ENCODE results near the gene ZNRD2.

The ZNRD2 gene

GRCh38 chr11:65574109-65574810 lies 4.0 kb downstream of the ZNRD2 start:
- peak; percentile 95 for DNase-seq

- no peak for DNase-seq
Measured at GRCh38 chr11:65574811-65575567, 4.7 kb downstream of the ZNRD2 start.

- peak; percentile 87 for DNase-seq
Measured at GRCh38 chr11:65575568-65576231, 5.4 kb downstream of the ZNRD2 start, which contains the start of gene EHBP1L1. TSS of gene EHBP1L1 (plus strand) at chr11:65576053. CDS start at chr11:65576303, 250 bp downstream.

- no peak for DNase-seq
Measured at GRCh38 chr11:65576232-65576866, 6.1 kb downstream of the ZNRD2 start.

- no peak for DNase-seq
Measured at GRCh38 chr11:65576867-65577755, 6.8 kb downstream of the ZNRD2 start.

GRCh38 chr11:65577756-65578109 lies 7.5 kb downstream of the ZNRD2 start:
- no peak for DNase-seq

GRCh38 chr11:65578134-65578533 lies 7.9 kb downstream of the ZNRD2 start:
- no peak for DNase-seq

GRCh38 chr11:65578667-65579066 lies 8.4 kb downstream of the ZNRD2 start:
- no peak for DNase-seq

- no peak for DNase-seq
Measured at GRCh38 chr11:65579291-65579690, 9.0 kb downstream of the ZNRD2 start.

- no peak for DNase-seq
Measured at GRCh38 chr11:65580031-65580692, 9.9 kb downstream of the ZNRD2 start.

- DNase-seq, result no peak
Measured at GRCh38 chr11:65580756-65581155, 10.5 kb downstream of the ZNRD2 start.

- no peak for DNase-seq
Measured at GRCh38 chr11:65581928-65582327, 11.7 kb downstream of the ZNRD2 start.

- no peak for DNase-seq
Measured at GRCh38 chr11:65583589-65583988, 13.3 kb downstream of the ZNRD2 start.

GRCh38 chr11:65584106-65584505 lies 13.8 kb downstream of the ZNRD2 start:
- no peak for DNase-seq

GRCh38 chr11:65584723-65585171 lies 14.5 kb downstream of the ZNRD2 start:
- DNase-seq, result no peak

GRCh38 chr11:65585396-65586246 lies 15.3 kb downstream of the ZNRD2 start:
- no peak for DNase-seq

GRCh38 chr11:65586247-65586630 lies 16.0 kb downstream of the ZNRD2 start:
- no peak for DNase-seq

- no peak for DNase-seq
Measured at GRCh38 chr11:65586676-65587075, 16.4 kb downstream of the ZNRD2 start.

- DNase-seq, result peak; percentile 85
Measured at GRCh38 chr11:65588199-65589054, 18.1 kb downstream of the ZNRD2 start.
